ENCODE results near the gene M1AP.

- TF ChIP-seq PHF8 (IDR thresholded peaks at IDR 0.05; ENCODE audit: borderline replicate concordance, low read depth) (no peak), JUNB (IDR thresholded peaks at IDR 0.05) (no peak), JUN (IDR thresholded peaks at IDR 0.05) (no peak)
Observed at GRCh38 chr2:74515981-74516633, 132.0 kb downstream of the M1AP start.
